ENCODE measurements around the gene CFAP54.

- TF ChIP-seq CTCF (conservative IDR thresholded peaks at IDR 0.05 in 1 of 2, IDR thresholded peaks at IDR 0.05 in 1 of 2; ENCODE audit: extremely low read depth in 1 of 2, insufficient read depth in 1 of 2, low read depth in 1 of 2, low read length in 2 of 2) (no peak), EZH2 (IDR thresholded peaks at IDR 0.05; ENCODE audit: borderline replicate concordance, low read length) (no peak)
These were observed 163.5 kb downstream of the CFAP54 start for GRCh38 chr12:96652870-96653269.

Data from mammary epithelial cell (primary cell).